SK-N-SH (cell line): ENCODE results near the gene NSD1. TPM values are rescaled to one million over a fixed set of nuclear protein-coding genes. Genes with fewer than 3 reads are reported as not detected.

Experiments used
- CTCF ChIA-PET: fragments of 300-600, 350-600 bp; formaldehyde crosslinking; extraction: SDS; loops from one replicate; lab custom pipeline; 2021; lab: Yijun Ruan, JAX
- POLR2A ChIA-PET: fragments of 350-600 bp; sonication (Branson Sonifier 250); formaldehyde crosslinking; extraction: SDS; loops from one replicate; lab custom pipeline; 2020; ENCODE audit warnings: antibody characterized with exemption, inconsistent platforms; lab: Yijun Ruan, JAX
- DNase-seq: peaks from one replicate; pipeline ENCODE4 v3.0.0; 2012
- H2AFZ ChIP-seq: fragments of 200-600 bp; sonication (generic); 2 replicates; pipeline ENCODE4 v1.8.1; 2016; ENCODE audit warnings: antibody characterized with exemption, mild to moderate bottlenecking, low read depth
- H3F3A ChIP-seq: fragments of 200-600 bp; sonication (generic); replicated peaks from 2 replicates; pipeline ENCODE3; 2016; ENCODE audit warnings: antibody characterized with exemption, mild to moderate bottlenecking; ENCODE audit not compliant: insufficient read depth
- H3K27ac ChIP-seq, 2 experiments: fragments of 200-500 bp in 1 of 2; fragments of 200-600 bp in 1 of 2; sonication (Bioruptor generic) in 1 of 2; sonication (generic), shearing (Covaris generic) in 1 of 2; 2 replicates each; pipeline versions ENCODE4 v1.5.1 to v1.6.1; 2014 to 2016; ENCODE audit warnings: low read depth in 2 of 2, inconsistent platforms in 1 of 2, low read length in 1 of 2, mild to moderate bottlenecking in 1 of 2, mixed read lengths in 1 of 2
- H3K27me3 ChIP-seq: fragments of 200-600 bp; sonication (generic), shearing (Covaris generic); 2 replicates; pipeline ENCODE4 v1.6.1; 2016; ENCODE audit warnings: mixed run types; ENCODE audit not compliant: insufficient read depth
- H3K36me3 ChIP-seq, 2 experiments: fragments of 200-500 bp in 1 of 2; fragments of 200-600 bp in 1 of 2; sonication (Bioruptor generic) in 1 of 2; sonication (generic) in 1 of 2; replicated peaks in 1 of 2; 2 replicates each; pipeline versions ENCODE3 to v1.5.1; 2014 to 2016; ENCODE audit warnings: low read length in 1 of 2, mild to moderate bottlenecking in 1 of 2; ENCODE audit not compliant: insufficient read depth in 2 of 2, control insufficient read depth in 1 of 2
- H3K4me1 ChIP-seq, 2 experiments: fragments of 200-500 bp in 1 of 2; fragments of 200-600 bp in 1 of 2; sonication (Bioruptor generic) in 1 of 2; sonication (generic), shearing (Covaris generic) in 1 of 2; 2 replicates each; pipeline versions ENCODE4 v1.5.1 to v1.6.1; 2014 to 2016; ENCODE audit warnings: low read depth in 1 of 2, low read length in 1 of 2, mixed run types in 1 of 2; ENCODE audit not compliant: insufficient read depth in 2 of 2, control insufficient read depth in 1 of 2
- H3K4me2 ChIP-seq: fragments of 200-600 bp; sonication (generic), shearing (Covaris generic); 2 replicates; pipeline ENCODE4 v1.6.1; 2017; ENCODE audit warnings: mixed run types
- H3K4me3 ChIP-seq, 2 experiments: fragments of 200-500 bp in 1 of 2; fragments of 200-600 bp in 1 of 2; sonication (Bioruptor generic) in 1 of 2; sonication (generic), shearing (Covaris generic) in 1 of 2; 2 replicates each; pipeline versions ENCODE4 v1.5.1 to v1.8.1; 2014 to 2016; ENCODE audit warnings: low read depth in 2 of 2, inconsistent platforms in 1 of 2, low read length in 1 of 2, mild to moderate bottlenecking in 1 of 2, mixed read lengths in 1 of 2, moderate library complexity in 1 of 2
- H3K79me2 ChIP-seq: fragments of 200-600 bp; sonication (generic); 2 replicates; pipeline ENCODE4 v1.8.1; 2017; ENCODE audit warnings: mild to moderate bottlenecking; ENCODE audit not compliant: insufficient read depth
- H3K9ac ChIP-seq: fragments of 200-600 bp; sonication (generic); 2 replicates; pipeline ENCODE4 v1.6.1; 2017; ENCODE audit warnings: mixed run types
- H3K9me2 ChIP-seq: fragments of 200-600 bp; sonication (generic); 2 replicates; pipeline ENCODE4 v1.6.1; 2017; ENCODE audit warnings: mixed run types
- H3K9me3 ChIP-seq: fragments of 200-600 bp; sonication (generic); 2 replicates; pipeline ENCODE4 v1.6.1; 2017; ENCODE audit warnings: mixed run types, mild to moderate bottlenecking, moderate library complexity
- H4K20me1 ChIP-seq: fragments of 200-600 bp; sonication (generic); 2 replicates; pipeline ENCODE4 v1.6.1; 2017; ENCODE audit warnings: mild to moderate bottlenecking, mixed run types; ENCODE audit not compliant: insufficient read depth
- ELF1 ChIP-seq: IDR thresholded peaks from 2 replicates; pipeline ENCODE4 v1.4.0; 2012
- EP300 ChIP-seq, 2 experiments: IDR thresholded peaks; 2 replicates each; pipeline versions ENCODE4 v1.4.0 to v1.6.1; 2012; ENCODE audit warnings: borderline replicate concordance in 1 of 2, low read depth in 1 of 2, low read length in 1 of 2
- FOSL2 ChIP-seq: IDR thresholded peaks from 2 replicates; pipeline ENCODE4 v1.4.0; 2012; ENCODE audit warnings: low read depth, mild to moderate bottlenecking, moderate library complexity, borderline replicate concordance
- FOXJ3 ChIP-seq: sonication (generic); formaldehyde crosslinking; IDR thresholded peaks from 2 replicates; pipeline ENCODE4 v1.5.1; 2020; ENCODE audit warnings: mild to moderate bottlenecking, missing genetic modification reagents
- GABPA ChIP-seq: IDR thresholded peaks from 2 replicates; pipeline ENCODE4 v1.4.0; 2012; ENCODE audit warnings: low read depth, mild to moderate bottlenecking
- GATA2 ChIP-seq: sonication (generic); formaldehyde crosslinking; IDR thresholded peaks from 2 replicates; pipeline ENCODE4 v1.5.0; 2020; ENCODE audit warnings: mild to moderate bottlenecking, missing genetic modification reagents
- JUND ChIP-seq: IDR thresholded peaks from 2 replicates; pipeline ENCODE4 v1.4.0; 2012
- MEF2A ChIP-seq: IDR thresholded peaks from 2 replicates; pipeline ENCODE4 v1.4.0; 2012; ENCODE audit warnings: low read depth, borderline replicate concordance
- MXI1 ChIP-seq: IDR thresholded peaks from 2 replicates; pipeline ENCODE4 v1.6.1; 2012; ENCODE audit warnings: mild to moderate bottlenecking, low read depth, low read length, improper control_type of control experiment
- POLR2AphosphoS5 ChIP-seq: IDR thresholded peaks from 2 replicates; pipeline ENCODE4 v1.6.1; 2012; ENCODE audit warnings: low read depth, low read length
- RFX5 ChIP-seq: IDR thresholded peaks from 2 replicates; pipeline ENCODE4 v1.6.1; 2012; ENCODE audit warnings: mild to moderate bottlenecking, improper control_type of control experiment, low read length
- TCF12 ChIP-seq: IDR thresholded peaks from 2 replicates; pipeline ENCODE4 v1.4.0; 2012
- WGBS: methylation state at CpG from one replicate; pipeline ENCODE4 v1.1.6; 2017; ENCODE audit warnings: low lambda C conversion rate; 5-methylcytosine and 5-hydroxymethylcytosine counted together
- polyA plus RNA-seq, 3 experiments: library from polyadenylated mRNA; depleted of rRNA; stranded (reverse); fragments of >200 nt; gene quantifications; 2 replicates each; pipeline ENCODE4 v1.2.3, GENCODE V29; 2012
- TF ChIP-seq, protein P1 (sequence below): IDR thresholded peaks from 2 replicates; pipeline ENCODE4; 2012
- TF ChIP-seq, protein P2 (sequence below): fragments of 150-350 bp; IDR thresholded peaks from 2 replicates; pipeline ENCODE4 v1.6.1; 2017; ENCODE audit warnings: antibody characterized with exemption, low read length, low read depth, borderline replicate concordance
- TF ChIP-seq, protein P3 (sequence below): fragments of 150-350 bp; IDR thresholded peaks from 2 replicates; pipeline ENCODE4 v1.6.1; 2016; ENCODE audit warnings: mild to moderate bottlenecking, low read depth, low read length
- TF ChIP-seq, protein P4 (sequence below): IDR thresholded peaks from 2 replicates; pipeline ENCODE4 v1.4.0; 2012; ENCODE audit warnings: low read depth, borderline replicate concordance

NSD1 gene
- polyA plus RNA-seq, 1 of the 3 experiments (the other 2 are of a cell fraction), result 6.7 TPM

DNA sequence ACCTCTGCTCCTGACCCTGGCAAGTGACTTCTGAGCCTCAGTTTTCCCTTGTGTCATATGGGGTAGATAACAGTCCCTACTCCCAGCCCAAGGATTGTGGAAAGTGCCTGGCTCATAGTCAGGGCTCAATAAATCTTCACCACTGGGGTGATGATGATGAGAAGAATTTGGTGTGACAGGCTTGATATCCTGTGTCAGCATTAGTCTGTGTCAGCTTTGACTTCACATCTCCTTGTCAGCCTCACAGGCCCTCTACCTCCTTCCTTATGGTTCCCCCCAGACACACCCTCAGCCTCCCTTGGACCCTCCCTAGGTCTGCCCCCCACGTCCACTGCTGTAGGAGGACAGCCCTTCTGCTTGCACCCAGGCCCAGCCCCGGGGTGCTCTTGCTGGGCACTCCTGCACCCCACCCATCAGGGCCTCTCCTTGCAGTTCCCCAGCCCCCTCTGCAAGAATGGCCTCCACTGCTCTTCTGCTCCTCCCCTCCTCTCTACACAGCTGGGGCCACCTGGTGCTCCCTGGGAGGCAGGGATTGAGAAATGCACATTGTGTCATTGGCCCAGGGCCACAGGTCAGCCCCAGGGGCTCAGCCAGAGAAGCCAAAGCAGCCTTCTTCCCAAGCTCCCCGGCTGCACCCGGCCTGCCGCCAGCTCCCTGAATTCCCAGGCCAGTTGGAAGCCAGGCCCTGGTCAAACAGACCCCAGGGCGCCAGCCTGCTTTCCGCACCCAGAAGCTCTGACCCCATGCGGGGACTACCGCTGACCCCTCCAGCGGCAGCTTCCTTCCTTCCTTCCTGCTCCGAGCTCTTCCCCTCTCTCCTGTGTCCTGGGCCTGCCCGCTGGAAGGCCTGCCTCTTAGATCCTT is 39.1 kb upstream of the NSD1 start:
- Histone ChIP-seq H4K20me1 (no peaks in the 10 kb centered on the region), H2AFZ (no peak overlapping the region), H3F3A (no peaks in the 10 kb centered on the region), H3K4me2 (no peak overlapping the region), H3K9me3 (no peaks in the 10 kb centered on the region), H3K4me1 (peaks cover 0 to 16% of the 10 kb centered on the region in 2 experiments; a peak in 1 of 4 replicates)
- 67% methylated on average over 9 of the region's 12 CpGs for WGBS
- CTCF ChIA-PET, result interaction anchor here (4.0 to 8.5 kb wide), 2 partner anchors 17 to 22 kb away, joined by 20 to 69 read pairs; no protein-coding TSS in a partner anchor
- no peak for TF ChIP-seq EP300 (IDR thresholded peaks at IDR 0.05; ENCODE audit: borderline replicate concordance in 1 of 2, low read depth in 1 of 2, low read length in 1 of 2)
- TF ChIP-seq RFX5, result no peak
- TF ChIP-seq, protein P1, sequence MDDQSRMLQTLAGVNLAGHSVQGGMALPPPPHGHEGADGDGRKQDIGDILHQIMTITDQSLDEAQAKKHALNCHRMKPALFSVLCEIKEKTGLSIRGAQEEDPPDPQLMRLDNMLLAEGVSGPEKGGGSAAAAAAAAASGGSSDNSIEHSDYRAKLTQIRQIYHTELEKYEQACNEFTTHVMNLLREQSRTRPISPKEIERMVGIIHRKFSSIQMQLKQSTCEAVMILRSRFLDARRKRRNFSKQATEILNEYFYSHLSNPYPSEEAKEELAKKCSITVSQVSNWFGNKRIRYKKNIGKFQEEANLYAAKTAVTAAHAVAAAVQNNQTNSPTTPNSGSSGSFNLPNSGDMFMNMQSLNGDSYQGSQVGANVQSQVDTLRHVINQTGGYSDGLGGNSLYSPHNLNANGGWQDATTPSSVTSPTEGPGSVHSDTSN, result no peak
- TF ChIP-seq JUND, result no peak
- no peak for TF ChIP-seq ELF1
- no peak for TF ChIP-seq POLR2AphosphoS5
- TF ChIP-seq MXI1, result no peak
- no peak for TF ChIP-seq GABPA
- TF ChIP-seq FOXJ3, result no peak
- TF ChIP-seq, protein P2, sequence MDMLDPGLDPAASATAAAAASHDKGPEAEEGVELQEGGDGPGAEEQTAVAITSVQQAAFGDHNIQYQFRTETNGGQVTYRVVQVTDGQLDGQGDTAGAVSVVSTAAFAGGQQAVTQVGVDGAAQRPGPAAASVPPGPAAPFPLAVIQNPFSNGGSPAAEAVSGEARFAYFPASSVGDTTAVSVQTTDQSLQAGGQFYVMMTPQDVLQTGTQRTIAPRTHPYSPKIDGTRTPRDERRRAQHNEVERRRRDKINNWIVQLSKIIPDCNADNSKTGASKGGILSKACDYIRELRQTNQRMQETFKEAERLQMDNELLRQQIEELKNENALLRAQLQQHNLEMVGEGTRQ, result no peak
- TF ChIP-seq, all 33 proteins: peak for 0
- DNase-seq, result peak; percentile 66
- POLR2A ChIA-PET, result interaction anchor here (0.6 to 1.6 kb wide), 2 partner anchors 8 to 92 kb away, joined by 4 to 5 read pairs; partner anchors contain the start of gene FGFR4
- Histone ChIP-seq H3K27ac (no peak overlapping the region), H3K9ac (no peak overlapping the region), H3K27me3 (no peaks in the 10 kb centered on the region), H3K9me2 (no peaks in the 10 kb centered on the region), H3K36me3 (no peaks in the 10 kb centered on the region), H3K79me2 (no peaks in the 10 kb centered on the region), H3K4me3 (no peak overlapping the region)

DNA sequence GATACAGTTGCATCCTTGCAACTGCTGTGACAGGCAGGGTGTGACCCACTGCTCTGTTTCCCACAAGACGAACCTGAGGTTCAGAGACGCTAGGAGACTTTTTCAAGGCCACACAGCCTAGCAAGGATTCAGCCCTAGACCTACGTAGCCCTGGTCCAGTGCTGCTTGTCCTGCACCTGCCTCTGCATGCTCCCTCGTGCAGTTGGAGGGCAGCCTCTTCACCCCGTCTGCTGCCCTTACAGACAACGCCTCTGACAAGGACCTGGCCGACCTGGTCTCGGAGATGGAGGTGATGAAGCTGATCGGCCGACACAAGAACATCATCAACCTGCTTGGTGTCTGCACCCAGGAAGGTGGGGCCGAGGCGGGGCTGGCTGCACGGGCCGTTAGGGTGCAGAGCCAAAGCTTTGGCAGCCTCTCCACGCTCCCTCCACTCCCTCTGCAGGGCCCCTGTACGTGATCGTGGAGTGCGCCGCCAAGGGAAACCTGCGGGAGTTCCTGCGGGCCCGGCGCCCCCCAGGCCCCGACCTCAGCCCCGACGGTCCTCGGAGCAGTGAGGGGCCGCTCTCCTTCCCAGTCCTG is 38.4 kb upstream of the NSD1 start:
- 74% methylated on average over 10 of the region's 28 CpGs for WGBS
- H3K9ac ChIP-seq, result no peak overlapping the region
- H3K27ac ChIP-seq, result no peak overlapping the region
- H3K4me3 ChIP-seq, result no peak overlapping the region
- H3K79me2 ChIP-seq, result no peaks in the 10 kb centered on the region
- H3K36me3 ChIP-seq, result no peaks in the 10 kb centered on the region
- H3K4me2 ChIP-seq, result no peak overlapping the region
- H3K9me2 ChIP-seq, result no peaks in the 10 kb centered on the region
- no peaks in the 10 kb centered on the region for H3K27me3 ChIP-seq
- no peak overlapping the region for H2AFZ ChIP-seq
- no peaks in the 10 kb centered on the region for H3K9me3 ChIP-seq
- no peaks in the 10 kb centered on the region for H3F3A ChIP-seq
- POLR2A ChIA-PET, result interaction anchor here (1.6 kb wide), 1 partner anchor 9 kb away, joined by 5 read pairs; the partner anchor contains the start of gene FGFR4
- no peak for DNase-seq
- H4K20me1 ChIP-seq, result no peaks in the 10 kb centered on the region
- CTCF ChIA-PET, result interaction anchor here (4.0 to 8.5 kb wide), 2 partner anchors 16 to 23 kb away, joined by 20 to 69 read pairs; no protein-coding TSS in a partner anchor
- H3K4me1 ChIP-seq, result peaks cover 0 to 16% of the 10 kb centered on the region in 2 experiments; a peak in 1 of 4 replicates
- no peak for TF ChIP-seq FOSL2
- TF ChIP-seq, protein P3, sequence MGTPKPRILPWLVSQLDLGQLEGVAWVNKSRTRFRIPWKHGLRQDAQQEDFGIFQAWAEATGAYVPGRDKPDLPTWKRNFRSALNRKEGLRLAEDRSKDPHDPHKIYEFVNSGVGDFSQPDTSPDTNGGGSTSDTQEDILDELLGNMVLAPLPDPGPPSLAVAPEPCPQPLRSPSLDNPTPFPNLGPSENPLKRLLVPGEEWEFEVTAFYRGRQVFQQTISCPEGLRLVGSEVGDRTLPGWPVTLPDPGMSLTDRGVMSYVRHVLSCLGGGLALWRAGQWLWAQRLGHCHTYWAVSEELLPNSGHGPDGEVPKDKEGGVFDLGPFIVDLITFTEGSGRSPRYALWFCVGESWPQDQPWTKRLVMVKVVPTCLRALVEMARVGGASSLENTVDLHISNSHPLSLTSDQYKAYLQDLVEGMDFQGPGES, result no peak
- TF ChIP-seq MEF2A, result no peak
- TF ChIP-seq TCF12, result no peak
- no peak for TF ChIP-seq FOXJ3
- TF ChIP-seq, protein P4, sequence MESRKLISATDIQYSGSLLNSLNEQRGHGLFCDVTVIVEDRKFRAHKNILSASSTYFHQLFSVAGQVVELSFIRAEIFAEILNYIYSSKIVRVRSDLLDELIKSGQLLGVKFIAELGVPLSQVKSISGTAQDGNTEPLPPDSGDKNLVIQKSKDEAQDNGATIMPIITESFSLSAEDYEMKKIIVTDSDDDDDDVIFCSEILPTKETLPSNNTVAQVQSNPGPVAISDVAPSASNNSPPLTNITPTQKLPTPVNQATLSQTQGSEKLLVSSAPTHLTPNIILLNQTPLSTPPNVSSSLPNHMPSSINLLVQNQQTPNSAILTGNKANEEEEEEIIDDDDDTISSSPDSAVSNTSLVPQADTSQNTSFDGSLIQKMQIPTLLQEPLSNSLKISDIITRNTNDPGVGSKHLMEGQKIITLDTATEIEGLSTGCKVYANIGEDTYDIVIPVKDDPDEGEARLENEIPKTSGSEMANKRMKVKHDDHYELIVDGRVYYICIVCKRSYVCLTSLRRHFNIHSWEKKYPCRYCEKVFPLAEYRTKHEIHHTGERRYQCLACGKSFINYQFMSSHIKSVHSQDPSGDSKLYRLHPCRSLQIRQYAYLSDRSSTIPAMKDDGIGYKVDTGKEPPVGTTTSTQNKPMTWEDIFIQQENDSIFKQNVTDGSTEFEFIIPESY, result no peak
- TF ChIP-seq, protein P2, result no peak
- no peak for TF ChIP-seq GATA2 (CRISPR knock-in tag)
